KBM-7 (cell line): ENCODE data around the gene EN2.
"Not testable (repeated sequence)": the region's sequence is repeated elsewhere in the genome, so short reads cannot be mapped to it uniquely, and the experiment has no call there.

Experiments
- DNase-seq: peaks from one replicate; pipeline ENCODE4 v3.0.0-alpha.2; 2015
- in situ Hi-C: fragments of 300-500 bp; cut with MboI; formaldehyde crosslinking; loops from 2 replicates; pipeline ENCODE4 v1.14.3; 2020; ENCODE audit warnings: low sequenced_read_pairs, low pct_unique_long_range_greater_than_20kb, mixed read lengths

EN2 gene

GRCh38 chr7:155424301-155425010, 33.5 kb upstream of the EN2 start:
- no peak for DNase-seq
- in situ Hi-C loops = no loop called here

- DNase-seq = no peak
- in situ Hi-C loops = no loop called here
These were observed 33.0 kb upstream of the EN2 start for GRCh38 chr7:155425011-155425340.

- DNase-seq = no peak
- in situ Hi-C loops = no loop called here
These were observed 32.0 kb upstream of the EN2 start for GRCh38 chr7:155425887-155426286.

GRCh38 chr7:155426543-155427410, 31.2 kb upstream of the EN2 start:
- no peak for DNase-seq
- in situ Hi-C loops = no loop called here

- in situ Hi-C loops = no loop called here
- DNase-seq = no peak
These were observed 30.4 kb upstream of the EN2 start for GRCh38 chr7:155427411-155428038.

- in situ Hi-C loops = no loop called here
- DNase-seq = no peak
These were observed 29.6 kb upstream of the EN2 start for GRCh38 chr7:155428171-155428834.

- in situ Hi-C loops = no loop called here
- no peak for DNase-seq
These were observed 28.3 kb upstream of the EN2 start for GRCh38 chr7:155429651-155430050.

GRCh38 chr7:155430606-155431005, 27.3 kb upstream of the EN2 start:
- no peak for DNase-seq
- in situ Hi-C loops = no loop called here

GRCh38 chr7:155431231-155431630, 26.7 kb upstream of the EN2 start:
- in situ Hi-C loops = no loop called here
- no peak for DNase-seq

GRCh38 chr7:155431711-155432110, 26.2 kb upstream of the EN2 start:
- no peak for DNase-seq
- in situ Hi-C loops = no loop called here

- in situ Hi-C loops = no loop called here
- DNase-seq = no peak
These were observed 22.8 kb upstream of the EN2 start for GRCh38 chr7:155435110-155435509.

- no peak for DNase-seq
- in situ Hi-C loops = no loop called here
These were observed 20.1 kb upstream of the EN2 start for GRCh38 chr7:155437836-155438235.

- DNase-seq = no peak
- in situ Hi-C loops = no loop called here
These were observed 19.2 kb upstream of the EN2 start for GRCh38 chr7:155438777-155439176.

- in situ Hi-C loops = no loop called here
These were observed 18.5 kb upstream of the EN2 start for GRCh38 chr7:155439311-155440017.

GRCh38 chr7:155440018-155440410, 17.9 kb upstream of the EN2 start:
- no peak for DNase-seq
- in situ Hi-C loops = no loop called here

More at GRCh38 chr7:155439311-155440017, 18.5 kb upstream of the EN2 start:
- DNase-seq = no peak

GRCh38 chr7:155441856-155442255, 16.1 kb upstream of the EN2 start:
- DNase-seq = no peak
- in situ Hi-C loops = no loop called here

- in situ Hi-C loops = no loop called here
- DNase-seq = no peak
These were observed 13.2 kb upstream of the EN2 start for GRCh38 chr7:155444746-155445145.

- in situ Hi-C loops, DNase-seq: not testable (repeated sequence)
These were observed 12.3 kb upstream of the EN2 start for GRCh38 chr7:155445606-155446005.

GRCh38 chr7:155447603-155448002, 10.3 kb upstream of the EN2 start:
- no peak for DNase-seq
- in situ Hi-C loops = no loop called here
